OCI-LY1 (cell line): ENCODE results near the gene NTF3.

ENCODE experiments used
- H2AFZ ChIP-seq: fragments of 200-600 bp; sonication (generic), shearing (Covaris generic); 2 replicates; pipeline ENCODE4 v1.6.0; 2014; ENCODE audit warnings: antibody characterized with exemption, mild to moderate bottlenecking, low read length
- H3F3A ChIP-seq: fragments of 200-600 bp; sonication (generic), shearing (Covaris generic); 2 replicates; pipeline ENCODE4 v1.6.0; 2014; ENCODE audit warnings: mild to moderate bottlenecking, antibody characterized with exemption, low read length, moderate library complexity; ENCODE audit not compliant: insufficient read depth
- H3K27ac ChIP-seq: fragments of 200-600 bp; sonication (generic); 2 replicates; pipeline ENCODE4 v1.5.1; 2014; ENCODE audit warnings: low read length, mixed run types, mild to moderate bottlenecking, low read depth; ENCODE audit not compliant: poor library complexity, severe bottlenecking
- H3K27me3 ChIP-seq: fragments of 200-600 bp; sonication (generic); 2 replicates; pipeline ENCODE4 v1.6.0; 2014; ENCODE audit warnings: antibody characterized with exemption, mild to moderate bottlenecking, low read length, moderate library complexity; ENCODE audit not compliant: insufficient read depth
- H3K36me3 ChIP-seq: fragments of 200-600 bp; sonication (generic); 2 replicates; pipeline ENCODE4 v1.6.1; 2014; ENCODE audit warnings: mild to moderate bottlenecking, antibody characterized with exemption, low read length, moderate library complexity, mixed read lengths; ENCODE audit not compliant: insufficient read depth
- H3K4me1 ChIP-seq: fragments of 200-600 bp; sonication (generic); 2 replicates; pipeline ENCODE4 v1.5.1; 2014; ENCODE audit warnings: mild to moderate bottlenecking, low read length, moderate library complexity; ENCODE audit not compliant: insufficient read depth, severe bottlenecking
- H3K4me2 ChIP-seq: fragments of 200-600 bp; sonication (generic), shearing (Covaris generic); 2 replicates; pipeline ENCODE4 v1.6.1; 2014; ENCODE audit warnings: low read length
- H3K4me3 ChIP-seq: fragments of 200-600 bp; sonication (generic); 2 replicates; pipeline ENCODE4 v1.5.1; 2014; ENCODE audit warnings: low read length, low read depth, mild to moderate bottlenecking, mixed read lengths; ENCODE audit not compliant: poor library complexity, severe bottlenecking
- H3K79me2 ChIP-seq: fragments of 200-600 bp; shearing (Covaris generic); 2 replicates; pipeline ENCODE4 v1.6.1; 2016; ENCODE audit warnings: mixed run types, low read length, mixed read lengths; ENCODE audit not compliant: insufficient read depth
- H3K9ac ChIP-seq: fragments of 200-600 bp; sonication (generic), shearing (Covaris generic); 2 replicates; pipeline ENCODE4 v1.6.1; 2014; ENCODE audit warnings: mild to moderate bottlenecking, low read length, mixed read lengths
- H3K9me2 ChIP-seq: fragments of 200-600 bp; sonication (generic), shearing (Covaris generic); 2 replicates; pipeline ENCODE4 v1.6.1; 2014; ENCODE audit warnings: low read depth, mild to moderate bottlenecking, low read length, mixed read lengths
- H3K9me3 ChIP-seq: fragments of 200-600 bp; shearing (Covaris generic); 2 replicates; pipeline ENCODE4 v1.6.1; 2014; ENCODE audit warnings: low read length, mixed read lengths
- H4K20me1 ChIP-seq: fragments of 200-600 bp; sonication (generic), shearing (Covaris generic); 2 replicates; pipeline ENCODE4 v1.6.0; 2016; ENCODE audit warnings: mild to moderate bottlenecking, low read length; ENCODE audit not compliant: insufficient read depth
- EZH2 ChIP-seq: fragments of 200-600 bp; sonication (generic), shearing (Covaris generic); IDR thresholded peaks from 2 replicates; pipeline ENCODE4 v1.8.0; 2017; ENCODE audit warnings: borderline replicate concordance, mixed run types, mild to moderate bottlenecking, antibody characterized with exemption, low read length, moderate library complexity, mixed read lengths
- TF ChIP-seq, protein P1 (sequence below): fragments of 200-600 bp; sonication (generic), shearing (Covaris generic); IDR thresholded peaks from 2 replicates; pipeline ENCODE4 v1.5.1; 2017; ENCODE audit warnings: mild to moderate bottlenecking, antibody characterized with exemption, low read length, moderate library complexity, mixed read lengths

NTF3 gene

DNA sequence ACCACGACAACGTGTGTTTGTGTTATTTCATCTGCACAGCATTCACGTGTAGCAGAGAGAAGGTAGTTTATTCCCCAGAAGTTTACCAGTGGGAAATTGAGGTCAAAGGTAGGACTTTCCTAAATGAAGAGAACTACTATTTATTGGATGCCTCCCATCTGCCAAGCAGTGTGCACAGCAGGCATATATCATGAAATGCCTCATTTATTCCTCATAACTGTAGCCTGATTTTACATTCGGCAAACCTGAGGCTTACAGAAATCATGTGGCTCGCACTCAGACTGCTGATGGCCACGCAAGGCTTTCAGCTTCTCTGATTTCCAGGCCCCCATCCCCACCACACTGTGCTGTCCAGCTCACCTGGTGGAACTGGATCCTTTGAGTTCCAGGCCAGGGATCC lies 33.5 kb downstream of the NTF3 start:
- no peaks in the 10 kb centered on the region for H3K79me2 ChIP-seq
- H3K9me2 ChIP-seq: no peaks in the 10 kb centered on the region
- no peaks in the 10 kb centered on the region for H3K4me1 ChIP-seq
- no peak overlapping the region for H3K9ac ChIP-seq
- no peaks in the 10 kb centered on the region for H3F3A ChIP-seq
- H3K27me3 ChIP-seq: 0 out of 2 replicates have a peak, but pooled peaks cover 4% of the 10 kb centered on the region
- H3K4me2 ChIP-seq: no peak overlapping the region
- no peak overlapping the region for H3K4me3 ChIP-seq
- no peak overlapping the region for H3K27ac ChIP-seq
- H4K20me1 ChIP-seq: no peaks in the 10 kb centered on the region
- TF ChIP-seq, protein P1, sequence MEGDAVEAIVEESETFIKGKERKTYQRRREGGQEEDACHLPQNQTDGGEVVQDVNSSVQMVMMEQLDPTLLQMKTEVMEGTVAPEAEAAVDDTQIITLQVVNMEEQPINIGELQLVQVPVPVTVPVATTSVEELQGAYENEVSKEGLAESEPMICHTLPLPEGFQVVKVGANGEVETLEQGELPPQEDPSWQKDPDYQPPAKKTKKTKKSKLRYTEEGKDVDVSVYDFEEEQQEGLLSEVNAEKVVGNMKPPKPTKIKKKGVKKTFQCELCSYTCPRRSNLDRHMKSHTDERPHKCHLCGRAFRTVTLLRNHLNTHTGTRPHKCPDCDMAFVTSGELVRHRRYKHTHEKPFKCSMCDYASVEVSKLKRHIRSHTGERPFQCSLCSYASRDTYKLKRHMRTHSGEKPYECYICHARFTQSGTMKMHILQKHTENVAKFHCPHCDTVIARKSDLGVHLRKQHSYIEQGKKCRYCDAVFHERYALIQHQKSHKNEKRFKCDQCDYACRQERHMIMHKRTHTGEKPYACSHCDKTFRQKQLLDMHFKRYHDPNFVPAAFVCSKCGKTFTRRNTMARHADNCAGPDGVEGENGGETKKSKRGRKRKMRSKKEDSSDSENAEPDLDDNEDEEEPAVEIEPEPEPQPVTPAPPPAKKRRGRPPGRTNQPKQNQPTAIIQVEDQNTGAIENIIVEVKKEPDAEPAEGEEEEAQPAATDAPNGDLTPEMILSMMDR: no peak
- no peak for TF ChIP-seq EZH2
- no peak overlapping the region for H2AFZ ChIP-seq
- H3K36me3 ChIP-seq: no peaks in the 10 kb centered on the region
- no peaks in the 10 kb centered on the region for H3K9me3 ChIP-seq

- H3K79me2 ChIP-seq: no peaks in the 10 kb centered on the region
- H3K4me2 ChIP-seq: no peak overlapping the region
- H3K27me3 ChIP-seq: 0 out of 2 replicates have a peak, but pooled peaks cover 4% of the 10 kb centered on the region
- H2AFZ ChIP-seq: no peak overlapping the region
- no peaks in the 10 kb centered on the region for H4K20me1 ChIP-seq
- H3F3A ChIP-seq: no peaks in the 10 kb centered on the region
- H3K4me3 ChIP-seq: no peak overlapping the region
- H3K9ac ChIP-seq: no peak overlapping the region
- no peak overlapping the region for H3K27ac ChIP-seq
- no peaks in the 10 kb centered on the region for H3K9me3 ChIP-seq
- H3K4me1 ChIP-seq: no peaks in the 10 kb centered on the region
- no peaks in the 10 kb centered on the region for H3K36me3 ChIP-seq
- no peak for TF ChIP-seq EZH2
- TF ChIP-seq, protein P1: no peak
- no peaks in the 10 kb centered on the region for H3K9me2 ChIP-seq
Measured at GRCh38 chr12:5466521-5466960, 34.6 kb downstream of the NTF3 start.

GRCh38 chr12:5467931-5468330 lies 36.0 kb downstream of the NTF3 start:
- Histone ChIP-seq H3K4me1 (no peaks in the 10 kb centered on the region), H3K27ac (no peak overlapping the region), H3K27me3 (0 out of 2 replicates have a peak, but pooled peaks cover 4% of the 10 kb centered on the region), H3K79me2 (no peaks in the 10 kb centered on the region), H3K9me2 (no peaks in the 10 kb centered on the region), H3K9ac (no peak overlapping the region), H3K4me3 (no peak overlapping the region), H4K20me1 (no peaks in the 10 kb centered on the region), H3K9me3 (no peaks in the 10 kb centered on the region), H3K36me3 (no peaks in the 10 kb centered on the region), H3K4me2 (no peak overlapping the region), H3F3A (no peaks in the 10 kb centered on the region), H2AFZ (no peak overlapping the region)
- TF ChIP-seq EZH2: no peak
- TF ChIP-seq, protein P1: no peak
